OCI-LY1 (cell line): Measurements from ENCODE around the gene ZNF385C.

Experiments used
- H2AFZ ChIP-seq: fragments of 200-600 bp; sonication (generic), shearing (Covaris generic); 2 replicates; pipeline ENCODE4 v1.6.0; 2014; ENCODE audit warnings: antibody characterized with exemption, mild to moderate bottlenecking, low read length
- H3F3A ChIP-seq: fragments of 200-600 bp; sonication (generic), shearing (Covaris generic); 2 replicates; pipeline ENCODE4 v1.6.0; 2014; ENCODE audit warnings: mild to moderate bottlenecking, antibody characterized with exemption, low read length, moderate library complexity; ENCODE audit not compliant: insufficient read depth
- H3K27ac ChIP-seq: fragments of 200-600 bp; sonication (generic); 2 replicates; pipeline ENCODE4 v1.5.1; 2014; ENCODE audit warnings: low read length, mixed run types, mild to moderate bottlenecking, low read depth; ENCODE audit not compliant: poor library complexity, severe bottlenecking
- H3K27me3 ChIP-seq: fragments of 200-600 bp; sonication (generic); 2 replicates; pipeline ENCODE4 v1.6.0; 2014; ENCODE audit warnings: antibody characterized with exemption, mild to moderate bottlenecking, low read length, moderate library complexity; ENCODE audit not compliant: insufficient read depth
- H3K36me3 ChIP-seq: fragments of 200-600 bp; sonication (generic); 2 replicates; pipeline ENCODE4 v1.6.1; 2014; ENCODE audit warnings: mild to moderate bottlenecking, antibody characterized with exemption, low read length, moderate library complexity, mixed read lengths; ENCODE audit not compliant: insufficient read depth
- H3K4me1 ChIP-seq: fragments of 200-600 bp; sonication (generic); 2 replicates; pipeline ENCODE4 v1.5.1; 2014; ENCODE audit warnings: mild to moderate bottlenecking, low read length, moderate library complexity; ENCODE audit not compliant: insufficient read depth, severe bottlenecking
- H3K4me2 ChIP-seq: fragments of 200-600 bp; sonication (generic), shearing (Covaris generic); 2 replicates; pipeline ENCODE4 v1.6.1; 2014; ENCODE audit warnings: low read length
- H3K4me3 ChIP-seq: fragments of 200-600 bp; sonication (generic); 2 replicates; pipeline ENCODE4 v1.5.1; 2014; ENCODE audit warnings: low read length, low read depth, mild to moderate bottlenecking, mixed read lengths; ENCODE audit not compliant: poor library complexity, severe bottlenecking
- H3K79me2 ChIP-seq: fragments of 200-600 bp; shearing (Covaris generic); 2 replicates; pipeline ENCODE4 v1.6.1; 2016; ENCODE audit warnings: mixed run types, low read length, mixed read lengths; ENCODE audit not compliant: insufficient read depth
- H3K9ac ChIP-seq: fragments of 200-600 bp; sonication (generic), shearing (Covaris generic); 2 replicates; pipeline ENCODE4 v1.6.1; 2014; ENCODE audit warnings: mild to moderate bottlenecking, low read length, mixed read lengths
- H3K9me2 ChIP-seq: fragments of 200-600 bp; sonication (generic), shearing (Covaris generic); 2 replicates; pipeline ENCODE4 v1.6.1; 2014; ENCODE audit warnings: low read depth, mild to moderate bottlenecking, low read length, mixed read lengths
- H3K9me3 ChIP-seq: fragments of 200-600 bp; shearing (Covaris generic); 2 replicates; pipeline ENCODE4 v1.6.1; 2014; ENCODE audit warnings: low read length, mixed read lengths
- H4K20me1 ChIP-seq: fragments of 200-600 bp; sonication (generic), shearing (Covaris generic); 2 replicates; pipeline ENCODE4 v1.6.0; 2016; ENCODE audit warnings: mild to moderate bottlenecking, low read length; ENCODE audit not compliant: insufficient read depth
- EZH2 ChIP-seq: fragments of 200-600 bp; sonication (generic), shearing (Covaris generic); IDR thresholded peaks from 2 replicates; pipeline ENCODE4 v1.8.0; 2017; ENCODE audit warnings: borderline replicate concordance, mixed run types, mild to moderate bottlenecking, antibody characterized with exemption, low read length, moderate library complexity, mixed read lengths
- TF ChIP-seq, protein P1 (sequence below): fragments of 200-600 bp; sonication (generic), shearing (Covaris generic); IDR thresholded peaks from 2 replicates; pipeline ENCODE4 v1.5.1; 2017; ENCODE audit warnings: mild to moderate bottlenecking, antibody characterized with exemption, low read length, moderate library complexity, mixed read lengths

ZNF385C gene

DNA sequence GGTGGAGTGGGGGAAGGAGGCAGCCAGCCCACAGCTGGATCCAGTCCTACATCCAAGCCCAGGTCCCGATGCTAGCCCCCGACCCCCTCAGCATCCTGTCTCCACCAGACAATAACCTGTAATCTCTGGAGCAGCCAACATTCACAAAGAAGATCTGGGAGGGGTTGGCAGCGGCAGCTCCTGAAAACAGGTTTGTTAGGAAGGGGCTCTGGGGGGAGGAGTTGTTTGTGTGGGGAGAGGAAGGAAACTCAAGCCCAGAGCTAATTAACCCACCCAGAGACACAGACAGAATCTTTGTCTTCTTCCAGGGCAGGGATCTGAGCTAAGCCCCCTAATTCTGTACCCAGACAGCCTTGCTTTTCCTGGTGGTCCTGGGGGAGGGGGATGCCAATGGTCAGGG is 43.2 kb downstream of the ZNF385C start:
- no peaks in the 10 kb centered on the region for H3K9me2 ChIP-seq
- TF ChIP-seq, protein P1, sequence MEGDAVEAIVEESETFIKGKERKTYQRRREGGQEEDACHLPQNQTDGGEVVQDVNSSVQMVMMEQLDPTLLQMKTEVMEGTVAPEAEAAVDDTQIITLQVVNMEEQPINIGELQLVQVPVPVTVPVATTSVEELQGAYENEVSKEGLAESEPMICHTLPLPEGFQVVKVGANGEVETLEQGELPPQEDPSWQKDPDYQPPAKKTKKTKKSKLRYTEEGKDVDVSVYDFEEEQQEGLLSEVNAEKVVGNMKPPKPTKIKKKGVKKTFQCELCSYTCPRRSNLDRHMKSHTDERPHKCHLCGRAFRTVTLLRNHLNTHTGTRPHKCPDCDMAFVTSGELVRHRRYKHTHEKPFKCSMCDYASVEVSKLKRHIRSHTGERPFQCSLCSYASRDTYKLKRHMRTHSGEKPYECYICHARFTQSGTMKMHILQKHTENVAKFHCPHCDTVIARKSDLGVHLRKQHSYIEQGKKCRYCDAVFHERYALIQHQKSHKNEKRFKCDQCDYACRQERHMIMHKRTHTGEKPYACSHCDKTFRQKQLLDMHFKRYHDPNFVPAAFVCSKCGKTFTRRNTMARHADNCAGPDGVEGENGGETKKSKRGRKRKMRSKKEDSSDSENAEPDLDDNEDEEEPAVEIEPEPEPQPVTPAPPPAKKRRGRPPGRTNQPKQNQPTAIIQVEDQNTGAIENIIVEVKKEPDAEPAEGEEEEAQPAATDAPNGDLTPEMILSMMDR, result no peak
- TF ChIP-seq EZH2, result no peak
- no peak overlapping the region for H3K9ac ChIP-seq
- no peak overlapping the region for H3K4me3 ChIP-seq
- no peaks in the 10 kb centered on the region for H3K9me3 ChIP-seq
- H3K79me2 ChIP-seq, result no peaks in the 10 kb centered on the region
- H4K20me1 ChIP-seq, result no peaks in the 10 kb centered on the region
- H3K36me3 ChIP-seq, result no peaks in the 10 kb centered on the region; the same call in 1 of the 2 replicates
- H2AFZ ChIP-seq, result no peak overlapping the region
- H3K4me2 ChIP-seq, result no peak overlapping the region
- no peak overlapping the region for H3K27ac ChIP-seq
- H3K4me1 ChIP-seq, result peaks cover 2% of the 10 kb centered on the region
- no peaks in the 10 kb centered on the region for H3F3A ChIP-seq
- H3K27me3 ChIP-seq, result peaks cover 27% of the 10 kb centered on the region

DNA sequence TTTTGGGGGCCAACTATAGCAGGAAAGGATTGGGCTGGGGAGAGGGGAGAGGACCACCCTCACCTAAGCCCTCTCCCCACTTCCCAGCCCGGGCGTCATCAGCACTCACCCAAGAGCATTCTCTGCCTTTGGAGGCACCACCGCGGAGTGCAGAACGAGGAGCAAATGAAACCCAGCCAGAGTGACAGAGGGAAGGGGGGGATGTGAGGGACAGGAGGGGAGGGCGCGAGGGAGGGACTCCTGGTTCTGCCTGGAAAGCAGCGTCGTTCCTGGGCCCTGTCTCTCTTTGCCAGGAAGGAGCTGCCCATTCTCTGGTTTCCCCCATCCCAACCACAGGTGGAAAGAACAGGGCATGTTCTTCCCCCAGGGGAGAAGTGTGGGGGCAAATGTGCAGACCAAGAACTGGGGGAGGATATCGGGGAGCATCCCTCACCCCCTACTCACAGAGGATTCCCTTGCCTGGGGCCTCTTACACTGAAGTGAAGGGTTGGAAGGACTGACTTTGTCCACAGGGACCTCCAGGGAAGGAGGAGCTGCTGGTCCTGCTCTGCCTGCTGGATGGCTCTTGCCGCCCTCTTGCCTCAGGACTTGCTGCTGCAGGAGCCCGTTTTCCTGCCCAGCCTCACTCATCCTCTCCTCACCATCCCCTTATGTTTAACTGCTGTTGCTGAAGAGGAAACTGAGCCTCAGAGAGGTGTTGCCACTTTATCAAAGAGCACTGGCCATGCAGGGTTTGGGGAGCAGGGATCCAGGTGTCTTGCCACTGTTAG is 44.4 kb downstream of the ZNF385C start:
- no peak overlapping the region for H3K9ac ChIP-seq
- H3K4me2 ChIP-seq, result no peak overlapping the region
- no peaks in the 10 kb centered on the region for H4K20me1 ChIP-seq
- H3K4me1 ChIP-seq, result peaks cover 5% of the 10 kb centered on the region
- peaks cover 31% of the 10 kb centered on the region for H3K27me3 ChIP-seq
- no peaks in the 10 kb centered on the region; the same call in 1 of the 2 replicates for H3K36me3 ChIP-seq
- no peaks in the 10 kb centered on the region for H3F3A ChIP-seq
- H3K79me2 ChIP-seq, result no peaks in the 10 kb centered on the region
- H3K9me2 ChIP-seq, result no peaks in the 10 kb centered on the region
- no peak overlapping the region for H3K4me3 ChIP-seq
- TF ChIP-seq EZH2, result no peak
- TF ChIP-seq, protein P1, result no peak
- no peaks in the 10 kb centered on the region for H3K9me3 ChIP-seq
- no peak overlapping the region for H3K27ac ChIP-seq
- no peak overlapping the region for H2AFZ ChIP-seq

DNA sequence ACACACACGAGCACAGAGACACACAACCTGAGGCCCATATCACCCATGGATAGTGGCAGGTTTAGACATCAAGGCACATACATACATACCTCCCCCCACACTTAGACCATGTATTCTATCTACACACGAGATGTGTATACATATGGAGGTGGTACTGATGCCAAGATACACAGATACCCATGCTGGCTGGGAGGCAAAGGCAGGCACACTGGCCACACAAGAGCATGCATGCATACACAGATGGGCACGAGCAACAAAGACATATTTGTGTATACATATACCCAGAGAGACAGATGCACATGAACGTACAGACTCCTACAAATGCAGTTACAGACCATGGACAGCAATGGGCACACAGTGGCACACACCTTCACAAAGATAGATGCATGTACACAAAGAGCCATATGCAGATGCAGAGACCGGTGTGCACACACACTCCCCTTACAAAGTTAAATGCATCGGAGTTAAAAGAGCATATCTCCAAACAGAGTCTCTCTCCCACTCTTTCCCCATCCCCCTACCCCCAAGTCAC is 45.9 kb downstream of the ZNF385C start:
- TF ChIP-seq, protein P1, result no peak
- TF ChIP-seq EZH2, result no peak
- Histone ChIP-seq H3K4me3 (no peak overlapping the region), H3K4me2 (no peak overlapping the region), H2AFZ (no peak overlapping the region), H3K9me3 (no peaks in the 10 kb centered on the region), H3K27me3 (peaks cover 31% of the 10 kb centered on the region), H3K9ac (no peak overlapping the region), H3K4me1 (peaks cover 5% of the 10 kb centered on the region), H3K79me2 (no peaks in the 10 kb centered on the region), H3F3A (no peaks in the 10 kb centered on the region), H3K36me3 (no peaks in the 10 kb centered on the region; the same call in 1 of the 2 replicates), H3K9me2 (no peaks in the 10 kb centered on the region), H4K20me1 (no peaks in the 10 kb centered on the region), H3K27ac (no peak overlapping the region)
